Skin epidermis (tissue), 12 donors: ENCODE measurements around the gene SECTM1.

ENCODE experiments used
- H3K27ac ChIP-seq, 21 experiments: fragments of 200-600 bp; sonication (generic) in 11 of 21; one replicate each; pipeline ENCODE4 v1.5.0; 2020; ENCODE audit warnings: mild to moderate bottlenecking in 3 of 21, inconsistent platforms in 2 of 21, moderate library complexity in 2 of 21
- H3K4me3 ChIP-seq, 7 experiments: fragments of 200-600 bp; sonication (generic) in 2 of 7; one replicate each; pipeline ENCODE4 v1.5.0; 2020; ENCODE audit warnings: inconsistent platforms in 2 of 7, mild to moderate bottlenecking in 2 of 7, moderate library complexity in 1 of 7

Gene SECTM1

GRCh38 chr17:82292251-82293154 is 41.1 kb downstream of the SECTM1 start:
- Histone ChIP-seq H3K27ac (peak overlapping the region; percentile 80 to 99 (median 97)), H3K4me3 (peak overlapping the region; percentile 65 to 94 (median 79))

GRCh38 chr17:82291582-82292250 is 41.9 kb downstream of the SECTM1 start:
- peak overlapping the region in 19 of 21 experiments; percentile 80 to 99 (median 96) for H3K27ac ChIP-seq
- peak overlapping the region; percentile 65 to 94 (median 79) for H3K4me3 ChIP-seq

- H3K4me3 ChIP-seq = no peak overlapping the region
- peak overlapping the region in 7 of 21 experiments; percentile 13 to 60 (median 51) for H3K27ac ChIP-seq
These were observed 45.4 kb downstream of the SECTM1 start for GRCh38 chr17:82287868-82288801.

DNA sequence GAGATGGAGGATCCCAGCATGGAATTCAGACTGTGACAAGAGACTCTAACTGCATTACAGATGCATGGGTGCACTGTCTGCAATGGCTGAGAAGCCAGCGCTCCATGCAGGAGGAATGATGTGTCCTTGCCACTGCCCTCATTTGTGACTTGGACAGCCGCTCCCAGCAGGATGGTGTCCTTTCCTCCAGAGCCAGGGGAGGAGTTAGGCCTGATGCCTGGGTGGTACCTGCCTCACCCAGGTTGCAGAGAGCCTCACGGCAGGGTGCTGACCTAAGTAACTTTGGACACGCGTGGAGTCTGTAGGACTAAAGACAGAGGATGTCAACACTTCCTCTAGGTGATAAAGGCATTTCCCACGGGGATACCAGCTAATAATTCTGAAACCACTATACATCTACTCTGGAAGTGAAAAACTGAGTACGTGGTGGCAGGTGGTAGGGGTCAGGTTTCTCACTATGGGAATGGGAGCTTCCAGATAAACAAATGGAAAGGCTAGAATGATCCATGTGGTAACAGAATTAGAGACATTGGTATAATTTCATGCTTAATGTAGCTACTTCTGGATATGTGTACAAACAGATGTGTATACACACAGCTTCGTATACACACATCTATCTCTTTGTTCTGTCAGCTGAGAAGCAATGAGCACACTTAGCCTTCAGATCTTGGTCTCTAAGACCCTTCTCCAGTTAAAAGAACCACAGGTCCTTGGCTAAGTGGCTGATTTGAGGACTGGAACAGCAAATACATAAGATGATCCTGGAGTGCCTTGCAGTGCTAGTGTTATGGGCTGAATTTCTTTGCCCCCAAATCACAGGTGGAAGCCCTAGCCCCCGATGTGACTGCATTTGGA is 46.3 kb downstream of the SECTM1 start:
- Histone ChIP-seq H3K27ac (peak overlapping the region in 6 of 21 experiments; percentile 13 to 60 (median 53)), H3K4me3 (no peak overlapping the region)

DNA sequence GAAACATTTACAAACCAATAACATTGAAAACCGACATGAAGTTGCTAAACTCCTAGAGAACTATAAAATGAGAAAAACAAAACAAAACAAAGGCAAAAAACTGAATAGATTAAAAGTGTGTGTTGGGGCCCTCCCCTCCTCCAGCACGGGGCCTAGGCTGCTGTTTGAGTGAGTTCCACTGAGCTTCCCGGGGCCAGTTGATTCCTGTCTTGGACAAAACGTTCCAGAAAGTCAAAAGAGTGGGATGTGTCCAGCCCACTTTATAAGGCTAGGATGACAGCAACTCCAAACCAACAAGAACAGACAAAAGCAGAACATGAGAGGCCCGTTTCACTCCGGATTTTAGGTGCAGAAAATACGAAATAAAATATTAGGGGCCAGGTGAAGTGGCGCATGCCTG is 48.4 kb downstream of the SECTM1 start:
- Histone ChIP-seq H3K27ac (no peak overlapping the region), H3K4me3 (no peak overlapping the region)

DNA sequence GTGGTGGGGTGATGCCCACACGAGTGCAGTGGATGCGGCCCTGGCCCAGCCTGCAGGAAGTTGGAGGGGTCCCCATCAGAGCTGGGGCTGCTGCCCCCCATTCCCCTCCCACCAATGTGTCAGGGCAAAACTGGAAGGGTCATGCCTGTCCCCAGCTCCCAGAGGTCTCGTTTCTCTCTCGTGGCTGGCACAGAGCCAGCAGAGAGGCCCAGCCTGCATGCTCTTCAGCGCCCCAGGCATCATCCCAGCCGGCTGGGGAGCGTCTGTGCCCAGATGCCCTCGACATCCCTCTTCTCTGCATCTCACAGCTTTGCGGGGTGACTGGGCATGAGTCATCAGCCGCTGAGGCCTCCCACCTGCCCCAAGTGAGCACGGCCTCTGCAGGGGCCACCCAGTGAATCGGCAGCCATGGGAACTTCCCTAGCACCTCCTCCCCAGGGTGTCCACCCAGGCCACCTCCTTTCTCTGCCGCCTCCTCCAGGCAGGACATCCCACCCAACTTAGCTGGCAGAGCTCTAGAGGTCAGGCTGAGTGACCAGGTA is 50.3 kb downstream of the SECTM1 start:
- H3K27ac ChIP-seq = no peak overlapping the region

DNA sequence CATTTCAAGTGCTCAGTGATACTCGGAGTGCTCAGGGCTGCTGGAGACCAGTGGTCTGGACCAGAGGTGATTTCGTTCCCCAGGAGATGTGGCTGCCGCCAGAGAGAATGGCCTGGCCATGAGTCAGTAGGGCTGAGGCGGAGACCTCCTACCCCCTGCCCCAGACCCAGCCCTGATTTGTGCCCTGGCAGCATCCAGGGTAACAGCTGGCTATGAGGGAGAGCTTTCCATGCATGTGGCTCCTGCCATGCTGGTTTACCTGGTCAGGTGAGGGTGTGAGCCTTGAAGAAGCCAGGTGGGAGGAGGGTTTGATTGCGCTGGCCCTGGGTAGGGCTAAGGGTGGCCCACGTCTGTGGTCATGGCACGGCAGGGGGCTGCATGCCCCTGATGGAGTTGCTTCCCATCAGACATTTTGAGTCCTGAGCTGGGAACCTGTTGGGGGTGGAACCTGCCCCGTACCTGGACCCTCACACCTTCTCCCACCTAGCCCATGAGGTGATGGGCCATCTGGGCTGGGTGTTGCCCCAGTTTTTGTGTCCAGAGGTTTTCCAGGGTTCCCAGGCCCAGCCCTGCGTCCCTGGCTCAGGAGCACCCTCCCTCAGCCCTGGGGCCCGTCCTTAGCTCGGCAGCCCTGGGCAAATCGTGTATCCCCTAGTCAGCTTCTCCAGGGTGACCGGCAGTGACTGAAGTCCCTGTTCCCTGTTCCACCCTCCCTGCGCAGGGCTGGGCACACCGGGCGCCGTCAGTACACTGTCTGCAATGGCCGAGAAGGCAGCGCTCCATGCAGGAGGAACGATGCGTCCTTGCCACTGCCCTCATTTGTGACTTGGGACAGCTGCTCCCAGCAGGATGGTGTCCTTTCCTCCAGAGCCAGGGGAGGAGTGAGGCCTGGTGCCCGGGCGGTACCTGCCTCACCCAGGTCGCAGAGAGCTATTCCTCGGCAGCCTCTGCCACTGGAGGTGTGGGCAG is 51.0 kb downstream of the SECTM1 start:
- Histone ChIP-seq H3K27ac (peak overlapping the region in 3 of 21 experiments; percentile 24 to 71 (median 61)), H3K4me3 (no peak overlapping the region)

More for the DNA sequence above, 50.3 kb downstream of the SECTM1 start:
- no peak overlapping the region for H3K4me3 ChIP-seq

GRCh38 chr17:82281502-82282238 is 51.9 kb downstream of the SECTM1 start:
- no peak overlapping the region for H3K4me3 ChIP-seq
- H3K27ac ChIP-seq = peak overlapping the region in 3 of 21 experiments; percentile 24 to 71 (median 61)

DNA sequence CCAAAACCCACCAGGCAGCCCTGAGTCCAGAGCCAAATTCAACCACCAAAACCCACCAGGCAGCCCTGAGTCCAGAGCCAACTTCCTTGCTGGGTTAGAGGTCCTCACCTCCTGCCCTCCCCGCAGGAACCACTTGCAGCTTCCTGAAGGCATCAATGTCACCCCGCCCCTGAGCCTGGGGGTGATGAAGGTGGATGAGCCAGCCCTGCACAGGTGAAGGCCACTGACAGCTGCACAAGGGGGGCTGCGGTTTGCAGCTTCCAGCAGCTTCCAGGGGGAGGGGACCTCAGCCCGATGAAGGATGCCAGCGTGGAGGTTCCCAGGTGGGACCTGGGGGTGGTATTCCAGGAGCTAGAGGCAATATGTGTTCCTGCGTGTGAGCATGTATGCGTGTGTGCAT is 52.5 kb downstream of the SECTM1 start:
- no peak overlapping the region for H3K27ac ChIP-seq
- no peak overlapping the region for H3K4me3 ChIP-seq

- Histone ChIP-seq H3K27ac (no peak overlapping the region), H3K4me3 (no peak overlapping the region)
These were observed 53.0 kb downstream of the SECTM1 start for GRCh38 chr17:82280537-82280936.

GRCh38 chr17:82278786-82279391 is 54.7 kb downstream of the SECTM1 start:
- no peak overlapping the region for H3K4me3 ChIP-seq
- H3K27ac ChIP-seq = peak overlapping the region in 4 of 21 experiments; percentile 7 to 38 (median 27)

- no peak overlapping the region for H3K4me3 ChIP-seq
- peak overlapping the region in 1 of 21 experiments; percentile 7 for H3K27ac ChIP-seq
These were observed 55.3 kb downstream of the SECTM1 start for GRCh38 chr17:82278308-82278707.

DNA sequence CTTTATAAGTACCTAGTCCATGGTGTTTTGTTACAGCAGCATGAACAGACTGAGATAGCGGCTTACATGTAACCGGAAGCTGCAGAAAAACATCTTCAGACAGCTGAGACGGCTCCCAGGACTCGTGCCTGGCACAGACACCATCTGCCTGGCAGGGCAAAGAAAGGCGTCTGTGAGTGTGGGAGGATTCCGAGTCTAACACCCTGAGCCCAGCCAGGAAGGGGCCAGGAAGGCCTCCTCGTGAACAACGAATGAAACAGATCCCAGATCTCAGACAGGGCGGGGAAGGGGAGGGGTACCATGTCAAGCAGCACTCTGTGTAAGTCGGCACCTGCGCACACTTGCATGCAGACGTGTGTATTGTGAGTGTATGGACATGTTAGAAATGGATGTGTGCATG is 55.7 kb downstream of the SECTM1 start:
- no peak overlapping the region for H3K27ac ChIP-seq
- no peak overlapping the region for H3K4me3 ChIP-seq

- Histone ChIP-seq H3K4me3 (no peak overlapping the region), H3K27ac (no peak overlapping the region)
These were observed 56.6 kb downstream of the SECTM1 start for GRCh38 chr17:82276938-82277337.

DNA sequence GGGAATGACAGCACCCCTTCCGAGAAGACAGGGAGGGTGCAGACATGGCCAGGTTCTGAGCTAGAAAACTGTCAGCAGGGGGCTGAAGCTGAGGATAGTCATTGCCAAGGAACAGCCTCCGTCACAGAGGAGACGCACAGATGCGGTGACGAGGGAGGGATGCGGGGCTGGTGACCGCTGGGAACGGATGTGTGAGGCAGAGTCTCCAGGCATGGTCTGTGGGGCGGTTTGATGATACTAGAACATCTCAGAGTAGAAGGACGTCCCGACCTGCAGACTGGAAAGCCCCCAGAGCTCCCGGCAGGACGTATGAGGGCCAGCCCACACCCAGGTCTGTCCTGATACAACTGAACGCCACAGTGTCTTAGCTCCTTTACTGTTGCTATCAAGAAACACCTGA is 58.2 kb downstream of the SECTM1 start:
- Histone ChIP-seq H3K4me3 (no peak overlapping the region), H3K27ac (no peak overlapping the region)
